Activated B cell treated with CpG ODN at 0.5 μM for 24 hours (primary cell): ENCODE measurements around the gene TRAP1. TPM values are rescaled to one million over a fixed set of nuclear protein-coding genes. Genes with fewer than 3 reads are reported as not detected.

Experiments
- ATAC-seq: fragments of 200-7000 bp; cut with Tn5 transposase; one replicate; pipeline ENCODE4 v1.10.0; 2021; ENCODE audit warnings: low read depth, mild to moderate bottlenecking, moderate library complexity
- CTCF ChIA-PET: fragments of 350-600 bp; sonication (Branson Sonifier 250); formaldehyde crosslinking; loops from one replicate; lab custom pipeline; 2021; ENCODE audit warnings: antibody characterized with exemption; lab: Charles Lee
- POLR2A ChIA-PET: fragments of 350-600 bp; sonication (Branson Sonifier 250); formaldehyde crosslinking; loops from one replicate; lab custom pipeline; 2021; ENCODE audit warnings: antibody characterized with exemption; lab: Charles Lee
- DNase-seq: peaks from one replicate; pipeline ENCODE4 v3.0.0; 2022
- H3K27ac Mint-ChIP-seq: one replicate; pipeline ENCODE4 v1.8.0; 2020; ENCODE audit warnings: mixed read lengths
- H3K27me3 Mint-ChIP-seq: one replicate; pipeline ENCODE4 v1.8.0; 2021; ENCODE audit warnings: mixed read lengths
- H3K36me3 Mint-ChIP-seq: one replicate; pipeline ENCODE4 v1.8.0; 2021; ENCODE audit warnings: low read depth, mixed read lengths
- H3K4me1 Mint-ChIP-seq: one replicate; pipeline ENCODE4 v1.8.0; 2021; ENCODE audit warnings: mixed read lengths
- H3K4me3 Mint-ChIP-seq: one replicate; pipeline ENCODE4 v1.8.0; 2020; ENCODE audit warnings: mild to moderate bottlenecking, mixed read lengths
- H3K9me3 Mint-ChIP-seq: one replicate; pipeline ENCODE4 v1.8.0; 2020; ENCODE audit warnings: mixed read lengths
- intact Hi-C: fragments of 100-400 bp; cut with micrococcal nuclease; formaldehyde crosslinking; loops from one replicate; pipeline ENCODE4 v1.15.1; 2024
- total RNA-seq: library from RNA; stranded (reverse); gene quantifications from 2 replicates; pipeline ENCODE4 v1.2.3, GENCODE V29; 2022
- TF ChIP-seq, protein P1 (sequence below): fragments of 200-600 bp; IDR thresholded peaks from one replicate; pipeline ENCODE4 v1.8.0; 2022; ENCODE audit warnings: antibody characterized with exemption, mild to moderate bottlenecking

TRAP1 gene
- total RNA-seq, 1 donor from 2014 or later, result 82.2 TPM

DNA sequence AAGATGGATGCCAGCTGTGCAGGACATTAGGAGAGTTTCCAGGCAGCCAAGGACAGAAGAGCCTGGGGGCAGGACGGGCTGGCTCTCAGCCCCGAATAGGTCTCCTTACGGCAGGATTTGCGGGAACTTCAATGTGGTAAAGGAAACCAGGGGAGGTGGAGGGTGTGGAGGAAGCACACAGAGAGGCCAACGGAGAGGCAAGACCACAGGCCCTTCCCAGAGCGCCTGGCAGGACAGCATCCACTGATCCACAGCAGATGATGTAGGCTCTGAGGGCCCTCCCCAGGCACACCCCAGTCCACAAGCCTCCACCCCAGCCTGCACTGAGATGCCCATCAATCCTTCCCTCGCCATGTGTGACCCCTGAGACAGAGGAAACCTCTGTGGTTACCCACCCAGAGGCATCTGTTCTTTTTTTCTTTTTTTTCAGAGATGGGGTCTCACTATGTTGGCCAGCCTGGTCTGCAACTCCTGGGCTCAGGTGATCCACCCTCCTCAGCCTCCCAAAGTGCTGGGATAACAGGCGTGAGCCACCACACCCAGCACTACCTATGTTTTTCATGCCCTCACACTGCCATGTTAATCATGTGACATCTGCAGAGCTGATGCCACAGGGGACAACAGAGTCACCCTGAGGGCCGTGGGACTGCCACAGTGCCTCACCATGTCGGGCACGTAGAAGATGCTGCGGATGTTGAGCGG is 43.5 kb downstream of the TRAP1 start:
- Mint-ChIP-seq H3K4me1 (no peaks in the 10 kb centered on the region), H3K27me3 (no peaks in the 10 kb centered on the region), H3K27ac (no peak overlapping the region), H3K4me3 (no peak overlapping the region), H3K9me3 (no peaks in the 10 kb centered on the region), H3K36me3 (peaks cover 64% of the 10 kb centered on the region)
- TF ChIP-seq, protein P1, sequence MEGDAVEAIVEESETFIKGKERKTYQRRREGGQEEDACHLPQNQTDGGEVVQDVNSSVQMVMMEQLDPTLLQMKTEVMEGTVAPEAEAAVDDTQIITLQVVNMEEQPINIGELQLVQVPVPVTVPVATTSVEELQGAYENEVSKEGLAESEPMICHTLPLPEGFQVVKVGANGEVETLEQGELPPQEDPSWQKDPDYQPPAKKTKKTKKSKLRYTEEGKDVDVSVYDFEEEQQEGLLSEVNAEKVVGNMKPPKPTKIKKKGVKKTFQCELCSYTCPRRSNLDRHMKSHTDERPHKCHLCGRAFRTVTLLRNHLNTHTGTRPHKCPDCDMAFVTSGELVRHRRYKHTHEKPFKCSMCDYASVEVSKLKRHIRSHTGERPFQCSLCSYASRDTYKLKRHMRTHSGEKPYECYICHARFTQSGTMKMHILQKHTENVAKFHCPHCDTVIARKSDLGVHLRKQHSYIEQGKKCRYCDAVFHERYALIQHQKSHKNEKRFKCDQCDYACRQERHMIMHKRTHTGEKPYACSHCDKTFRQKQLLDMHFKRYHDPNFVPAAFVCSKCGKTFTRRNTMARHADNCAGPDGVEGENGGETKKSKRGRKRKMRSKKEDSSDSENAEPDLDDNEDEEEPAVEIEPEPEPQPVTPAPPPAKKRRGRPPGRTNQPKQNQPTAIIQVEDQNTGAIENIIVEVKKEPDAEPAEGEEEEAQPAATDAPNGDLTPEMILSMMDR, result no peak
- POLR2A ChIA-PET, result no interaction called here
- ATAC-seq, result no peak
- no peak for DNase-seq
- CTCF ChIA-PET, result no interaction called here
- intact Hi-C loops, result no loop called here

- no peak overlapping the region for H3K4me3 Mint-ChIP-seq
- H3K9me3 Mint-ChIP-seq, result no peaks in the 10 kb centered on the region
- ATAC-seq (no peak), DNase-seq (no peak)
- H3K36me3 Mint-ChIP-seq, result peaks cover 63% of the 10 kb centered on the region
- no peak overlapping the region for H3K27ac Mint-ChIP-seq
- ChIA-PET CTCF (no interaction called here), POLR2A (no interaction called here)
- intact Hi-C loops, result no loop called here
- H3K4me1 Mint-ChIP-seq, result no peaks in the 10 kb centered on the region
- TF ChIP-seq, protein P1, result no peak
- H3K27me3 Mint-ChIP-seq, result no peaks in the 10 kb centered on the region
These were observed 44.1 kb downstream of the TRAP1 start for GRCh38 chr16:3673201-3673600.

DNA sequence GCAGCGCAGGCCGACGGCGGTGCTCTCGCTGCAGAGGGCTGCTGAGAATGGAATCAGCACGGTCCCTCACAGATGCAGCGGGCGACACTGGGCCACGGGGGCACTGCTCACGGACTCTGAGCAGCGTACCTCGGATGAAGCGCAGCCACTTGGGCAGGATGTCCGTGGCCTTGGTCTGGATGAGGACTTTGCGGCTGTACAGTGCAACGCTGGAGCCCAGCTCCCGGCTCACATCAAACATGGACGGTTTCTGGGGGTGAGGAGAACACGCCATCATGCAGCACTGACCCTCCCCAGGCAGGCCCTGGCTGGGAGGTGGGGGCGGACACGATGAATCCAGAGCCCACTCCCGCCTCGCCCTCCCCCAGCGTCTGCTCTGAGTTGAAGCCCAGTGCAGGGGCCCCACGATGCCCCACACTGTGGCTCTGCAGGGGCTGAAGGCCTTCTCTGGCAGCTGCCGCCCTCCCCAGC is 44.7 kb downstream of the TRAP1 start:
- DNase-seq, result no peak
- H3K4me1 Mint-ChIP-seq, result no peaks in the 10 kb centered on the region
- H3K36me3 Mint-ChIP-seq, result peaks cover 57% of the 10 kb centered on the region
- H3K27me3 Mint-ChIP-seq, result no peaks in the 10 kb centered on the region
- ATAC-seq, result no peak
- ChIA-PET POLR2A (no interaction called here), CTCF (no interaction called here)
- H3K27ac Mint-ChIP-seq, result no peak overlapping the region
- TF ChIP-seq, protein P1, result no peak
- no peaks in the 10 kb centered on the region for H3K9me3 Mint-ChIP-seq
- no peak overlapping the region for H3K4me3 Mint-ChIP-seq
- intact Hi-C loops, result no loop called here

DNA sequence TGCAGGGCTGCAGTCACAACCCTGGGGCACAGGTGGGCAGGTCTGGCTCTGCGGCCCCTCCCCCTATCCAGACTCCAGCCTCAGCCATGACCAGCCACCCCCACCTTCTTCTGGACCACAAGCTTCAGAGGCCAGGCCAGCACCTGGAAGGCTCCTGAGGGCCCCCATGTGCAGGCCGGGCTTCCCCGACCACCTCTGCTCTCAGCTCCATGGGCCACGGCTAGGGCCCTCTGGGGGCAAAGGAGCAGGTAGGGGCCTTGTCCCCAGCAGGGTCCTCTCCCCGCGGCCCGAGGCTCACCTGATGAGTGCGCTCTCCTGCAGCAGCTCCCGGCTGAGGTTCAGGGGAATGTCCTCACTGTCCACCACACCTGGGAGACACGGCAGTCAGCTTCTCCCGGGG is 45.9 kb downstream of the TRAP1 start:
- Mint-ChIP-seq H3K27ac (no peak overlapping the region), H3K27me3 (no peaks in the 10 kb centered on the region), H3K36me3 (peaks cover 57% of the 10 kb centered on the region), H3K4me1 (no peaks in the 10 kb centered on the region), H3K9me3 (no peaks in the 10 kb centered on the region), H3K4me3 (no peak overlapping the region)
- TF ChIP-seq, protein P1, result no peak
- ChIA-PET CTCF (no interaction called here), POLR2A (no interaction called here)
- no peak for DNase-seq
- intact Hi-C loops, result no loop called here
- ATAC-seq, result no peak

DNA sequence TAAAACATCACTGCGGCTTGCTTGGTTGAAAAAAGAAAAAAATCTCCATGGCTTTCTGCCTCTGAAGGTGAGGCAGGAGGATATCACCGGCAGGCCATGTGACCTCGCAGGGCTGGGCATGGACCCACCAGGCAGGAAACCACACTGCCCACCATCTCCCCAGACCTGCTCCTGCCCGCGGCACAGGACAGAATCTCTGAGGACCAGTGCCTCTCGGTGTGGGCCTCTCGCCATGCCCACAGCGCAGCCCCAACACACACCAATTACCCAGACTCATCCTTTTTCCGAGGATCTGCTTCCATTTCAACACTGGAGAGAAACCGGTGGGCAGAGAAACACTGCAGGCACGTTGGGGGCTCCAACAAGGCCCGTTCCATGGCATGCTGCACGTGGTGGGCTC is 46.6 kb downstream of the TRAP1 start:
- Mint-ChIP-seq H3K4me3 (no peak overlapping the region), H3K27ac (no peak overlapping the region), H3K36me3 (peaks cover 59% of the 10 kb centered on the region), H3K27me3 (no peaks in the 10 kb centered on the region), H3K4me1 (no peaks in the 10 kb centered on the region), H3K9me3 (no peaks in the 10 kb centered on the region)
- ChIA-PET CTCF (no interaction called here), POLR2A (no interaction called here)
- intact Hi-C loops, result no loop called here
- TF ChIP-seq, protein P1, result no peak
- DNase-seq (no peak), ATAC-seq (no peak)
